Esophagus squamous epithelium (tissue), 5 donors: ENCODE measurements around the gene PA2G4. TPM values are rescaled to one million over a fixed set of nuclear protein-coding genes. Genes with fewer than 3 reads are reported as not detected.

ENCODE experiments used
- DNase-seq: peaks from one replicate; lab custom pipeline; 2025; lab: John Stamatoyannopoulos, UW
- H3K27ac ChIP-seq, 4 donors: fragments of 200-600 bp; sonication (generic); one replicate each; pipeline ENCODE4 v1.5.1; 2016 to 2019; ENCODE audit warnings: mild to moderate bottlenecking in 1 of 4
- H3K27me3 ChIP-seq, 4 donors: fragments of 200-600 bp; sonication (generic); 1 replicate in 3 of 4; 2 replicates in 1 of 4; pipeline versions ENCODE4 v1.5.1 to v1.6.0; 2017 to 2021; ENCODE audit warnings: antibody characterized with exemption in 1 of 4
- H3K36me3 ChIP-seq, 3 donors: fragments of 200-600 bp; sonication (generic); one replicate each; pipeline ENCODE4 v1.5.1; 2016 to 2019
- H3K4me1 ChIP-seq, 3 donors: fragments of 200-600 bp; sonication (generic); one replicate each; pipeline ENCODE4 v1.5.1; 2017 to 2019
- H3K4me3 ChIP-seq, 4 donors: fragments of 200-600 bp; sonication (generic); 1 replicate in 3 of 4; 2 replicates in 1 of 4; pipeline ENCODE4 v1.5.1; 2016 to 2019; ENCODE audit warnings: mild to moderate bottlenecking in 2 of 4, moderate library complexity in 1 of 4
- H3K9me3 ChIP-seq, 3 donors: fragments of 200-600 bp; sonication (generic); one replicate each; pipeline ENCODE4 v1.5.1; 2016 to 2019
- CTCF ChIP-seq, 6 experiments: fragments of 450-650 bp in 4 of 6; fragments of 200-600 bp in 2 of 6; sonication (generic) in 2 of 6; IDR thresholded peaks; one replicate each; pipeline ENCODE4 v1.5.1; 2016 to 2019; ENCODE audit warnings: antibody characterized with exemption in 6 of 6, mild to moderate bottlenecking in 4 of 6, moderate library complexity in 4 of 6
- POLR2A ChIP-seq, 4 donors: fragments of 450-650 bp; IDR thresholded peaks; one replicate each; pipeline ENCODE4 v1.6.1; 2017; ENCODE audit warnings: antibody characterized with exemption in 4 of 4, mild to moderate bottlenecking in 4 of 4, moderate library complexity in 3 of 4
- WGBS, 2 donors: methylation state at CpG; one replicate each; pipeline ENCODE4 v1.1.5; 2018; 5-methylcytosine and 5-hydroxymethylcytosine counted together
- intact Hi-C: fragments of 100-400 bp; cut with DNase I; formaldehyde crosslinking; loops from one replicate; pipeline ENCODE4 v1.15.0; 2022
- total RNA-seq, 4 donors: library from RNA; depleted of rRNA; stranded (reverse); fragments of >200 nt; gene quantifications; one replicate each; pipeline ENCODE4 v1.1.0, GENCODE V29; 2016
- donor health status: DM: yes; HTN: yes; CAD: no.

Gene PA2G4
- total RNA-seq, 4 donors from 2014 or later = 89.3 to 206 (median 176) TPM

GRCh38 chr12:56084958-56085543, 19.3 kb upstream of the PA2G4 start:
- DNase-seq = no peak
- H3K4me1 ChIP-seq = peaks cover 4 to 70% (median 5%) of the 10 kb centered on the region in 3 donors
- H3K9me3 ChIP-seq = no peaks in the 10 kb centered on the region
- peaks cover 0 to 76% (median 0%) of the 10 kb centered on the region in 3 donors for H3K36me3 ChIP-seq
- 85% methylated on average over 14 to 15 of the region's 15 CpGs for WGBS, 2 donors
- H3K27me3 ChIP-seq = peaks cover 0 to 8% (median 0%) of the 10 kb centered on the region in 4 donors
- intact Hi-C loops = no loop called here
- no peak overlapping the region for H3K4me3 ChIP-seq
- peak in 1 of 6 experiments; percentile 34 for TF ChIP-seq CTCF (IDR thresholded peaks at IDR 0.05)
- TF ChIP-seq POLR2A (IDR thresholded peaks at IDR 0.05) = no peak
- peak overlapping the region in 2 of 4 donors; percentile 42 to 72 for H3K27ac ChIP-seq

- DNase-seq = no peak
- H3K36me3 ChIP-seq = peaks cover 0 to 85% (median 0%) of the 10 kb centered on the region in 3 donors
- no peaks in the 10 kb centered on the region for H3K27me3 ChIP-seq
These were observed 18.3 kb upstream of the PA2G4 start for GRCh38 chr12:56086096-56086495.

GRCh38 chr12:56086608-56087007, 17.8 kb upstream of the PA2G4 start:
- intact Hi-C loops = no loop called here
- H3K9me3 ChIP-seq = no peaks in the 10 kb centered on the region
- no peak for DNase-seq
- H3K27me3 ChIP-seq = no peaks in the 10 kb centered on the region
- H3K4me1 ChIP-seq = peaks cover 0 to 55% (median 0%) of the 10 kb centered on the region in 3 donors
- no peak overlapping the region for H3K4me3 ChIP-seq
- no peak for TF ChIP-seq CTCF (IDR thresholded peaks at IDR 0.05)
- no peak for TF ChIP-seq POLR2A (IDR thresholded peaks at IDR 0.05)
- H3K27ac ChIP-seq = peak overlapping the region; percentile 42 to 72 (median 62)
- peaks cover 0 to 88% (median 0%) of the 10 kb centered on the region in 3 donors for H3K36me3 ChIP-seq
- WGBS, 2 donors = 72 to 90% methylated on average over 4 to 6 of the region's 6 CpGs

More at GRCh38 chr12:56086096-56086495, 18.3 kb upstream of the PA2G4 start:
- WGBS, 2 donors = 78% methylated on average over 3 of the region's 3 CpGs
- no peak for TF ChIP-seq POLR2A (IDR thresholded peaks at IDR 0.05)
- Histone ChIP-seq H3K27ac (peak overlapping the region; percentile 42 to 72 (median 62)), H3K4me1 (peaks cover 0 to 60% (median 0%) of the 10 kb centered on the region in 3 donors), H3K9me3 (no peaks in the 10 kb centered on the region), H3K4me3 (no peak overlapping the region)
- intact Hi-C loops = no loop called here

- intact Hi-C loops = no loop called here
- Histone ChIP-seq H3K36me3 (peaks cover 0 to 90% (median 0%) of the 10 kb centered on the region in 3 donors), H3K27me3 (no peaks in the 10 kb centered on the region), H3K9me3 (no peaks in the 10 kb centered on the region), H3K27ac (peak overlapping the region in 3 of 4 donors; percentile 21 to 72 (median 71)), H3K4me1 (peaks cover 0 to 49% (median 0%) of the 10 kb centered on the region in 3 donors), H3K4me3 (no peak overlapping the region)
- no peak for TF ChIP-seq POLR2A (IDR thresholded peaks at IDR 0.05)
- WGBS, 2 donors = 66 to 78% methylated on average over 2 to 3 of the region's 6 CpGs
- DNase-seq = no peak
These were observed 17.1 kb upstream of the PA2G4 start for GRCh38 chr12:56087220-56087619.

- Histone ChIP-seq H3K36me3 (peaks cover 0 to 99% (median 0%) of the 10 kb centered on the region in 3 donors), H3K27ac (no peak overlapping the region), H3K9me3 (no peaks in the 10 kb centered on the region), H3K27me3 (no peaks in the 10 kb centered on the region), H3K4me3 (no peak overlapping the region), H3K4me1 (peaks cover 0 to 25% (median 0%) of the 10 kb centered on the region in 3 donors)
- intact Hi-C loops = no loop called here
- DNase-seq = no peak
- TF ChIP-seq CTCF (IDR thresholded peaks at IDR 0.05) = no peak
- TF ChIP-seq POLR2A (IDR thresholded peaks at IDR 0.05) = no peak
- WGBS, 2 donors = 91 to 95% methylated on average over 5 to 6 of the region's 6 CpGs
These were observed 6.6 kb upstream of the PA2G4 start for GRCh38 chr12:56097738-56098137.

GRCh38 chr12:56098592-56098991, 5.8 kb upstream of the PA2G4 start:
- Histone ChIP-seq H3K4me3 (no peak overlapping the region), H3K4me1 (peaks cover 0 to 33% (median 6%) of the 10 kb centered on the region in 3 donors), H3K27me3 (no peaks in the 10 kb centered on the region), H3K27ac (no peak overlapping the region), H3K36me3 (peaks cover 0 to 90% (median 0%) of the 10 kb centered on the region in 3 donors), H3K9me3 (no peaks in the 10 kb centered on the region)
- 79 to 85% methylated on average over 3 of the region's 3 CpGs for WGBS, 2 donors
- intact Hi-C loops = no loop called here
- DNase-seq = no peak
- TF ChIP-seq CTCF (IDR thresholded peaks at IDR 0.05) (no peak), POLR2A (IDR thresholded peaks at IDR 0.05) (no peak)
